ENCODE results near the gene PNPLA8. TPM values are rescaled to one million over a fixed set of nuclear protein-coding genes. Genes with fewer than 3 reads are reported as not detected.

Gene PNPLA8
- total RNA-seq, 1 donor from 2014 or later, result 12.1 TPM

DNA sequence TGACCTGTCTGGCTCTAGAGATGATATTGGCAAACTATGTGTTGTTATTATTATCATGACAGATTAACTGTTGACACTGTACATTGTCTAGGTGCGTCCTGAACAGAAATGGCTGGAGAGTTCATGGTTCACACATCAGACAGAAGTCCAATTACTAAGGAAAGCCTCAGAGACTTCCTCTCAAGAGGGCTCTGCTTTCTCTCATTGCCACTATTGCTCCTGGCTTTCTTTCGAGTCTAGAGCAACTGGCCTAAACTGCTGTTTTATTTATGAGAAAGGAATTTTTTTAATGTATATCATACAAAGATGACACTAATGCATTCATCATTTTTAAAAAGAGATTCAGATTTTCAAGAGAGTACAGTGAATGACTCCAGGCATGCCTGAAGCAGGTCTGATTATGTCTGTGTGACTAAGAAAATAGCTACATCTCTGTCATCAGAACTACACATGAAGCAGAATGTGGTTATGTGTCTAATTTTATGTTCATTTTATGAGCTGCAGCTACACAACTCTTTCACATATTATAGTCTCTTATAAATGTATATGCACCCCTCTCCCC is 100.1 kb downstream of the PNPLA8 start:
- Mint-ChIP-seq H3K36me3 (ENCODE audit: low read depth) (no peaks in the 10 kb centered on the region), H3K4me1 (peaks cover 41% of the 10 kb centered on the region), H3K27ac (ENCODE audit: unreplicated experiment) (no peak overlapping the region), H3K4me3 (no peak overlapping the region), H3K27me3 (ENCODE audit: low read depth) (no peaks in the 10 kb centered on the region), H3K9me3 (no peaks in the 10 kb centered on the region)
- TF ChIP-seq, protein P1, sequence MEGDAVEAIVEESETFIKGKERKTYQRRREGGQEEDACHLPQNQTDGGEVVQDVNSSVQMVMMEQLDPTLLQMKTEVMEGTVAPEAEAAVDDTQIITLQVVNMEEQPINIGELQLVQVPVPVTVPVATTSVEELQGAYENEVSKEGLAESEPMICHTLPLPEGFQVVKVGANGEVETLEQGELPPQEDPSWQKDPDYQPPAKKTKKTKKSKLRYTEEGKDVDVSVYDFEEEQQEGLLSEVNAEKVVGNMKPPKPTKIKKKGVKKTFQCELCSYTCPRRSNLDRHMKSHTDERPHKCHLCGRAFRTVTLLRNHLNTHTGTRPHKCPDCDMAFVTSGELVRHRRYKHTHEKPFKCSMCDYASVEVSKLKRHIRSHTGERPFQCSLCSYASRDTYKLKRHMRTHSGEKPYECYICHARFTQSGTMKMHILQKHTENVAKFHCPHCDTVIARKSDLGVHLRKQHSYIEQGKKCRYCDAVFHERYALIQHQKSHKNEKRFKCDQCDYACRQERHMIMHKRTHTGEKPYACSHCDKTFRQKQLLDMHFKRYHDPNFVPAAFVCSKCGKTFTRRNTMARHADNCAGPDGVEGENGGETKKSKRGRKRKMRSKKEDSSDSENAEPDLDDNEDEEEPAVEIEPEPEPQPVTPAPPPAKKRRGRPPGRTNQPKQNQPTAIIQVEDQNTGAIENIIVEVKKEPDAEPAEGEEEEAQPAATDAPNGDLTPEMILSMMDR (conservative IDR thresholded peaks at IDR 0.05), result no peak
- no peak for DNase-seq (ENCODE audit: low read depth, low spot score)

DNA sequence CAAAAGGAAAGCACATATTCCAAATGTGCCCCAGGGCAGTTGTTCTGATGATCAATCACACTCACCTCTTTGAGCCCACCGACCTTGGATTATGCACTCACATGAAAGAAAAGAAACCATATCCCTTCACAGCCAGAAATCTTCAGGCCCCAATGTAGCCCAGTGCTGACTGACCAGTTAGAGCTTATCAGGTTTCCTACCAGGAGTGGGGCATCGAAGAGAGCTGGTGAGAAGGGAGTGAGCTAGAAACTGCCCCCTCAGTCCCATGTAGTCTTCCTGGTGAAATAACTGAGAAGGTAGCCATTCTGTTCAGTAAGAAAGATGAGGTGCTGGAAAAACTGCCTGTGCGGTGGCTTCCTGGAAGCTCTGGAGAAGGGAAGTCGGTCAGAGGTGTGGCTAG is 101.9 kb downstream of the PNPLA8 start:
- DNase-seq (ENCODE audit: low read depth, low spot score), result no peak
- Mint-ChIP-seq H3K4me3 (no peak overlapping the region), H3K9me3 (no peaks in the 10 kb centered on the region), H3K4me1 (peaks cover 38% of the 10 kb centered on the region), H3K27me3 (ENCODE audit: low read depth) (no peaks in the 10 kb centered on the region), H3K36me3 (ENCODE audit: low read depth) (no peaks in the 10 kb centered on the region), H3K27ac (ENCODE audit: unreplicated experiment) (no peak overlapping the region)
- TF ChIP-seq, protein P1 (conservative IDR thresholded peaks at IDR 0.05), result no peak

DNA sequence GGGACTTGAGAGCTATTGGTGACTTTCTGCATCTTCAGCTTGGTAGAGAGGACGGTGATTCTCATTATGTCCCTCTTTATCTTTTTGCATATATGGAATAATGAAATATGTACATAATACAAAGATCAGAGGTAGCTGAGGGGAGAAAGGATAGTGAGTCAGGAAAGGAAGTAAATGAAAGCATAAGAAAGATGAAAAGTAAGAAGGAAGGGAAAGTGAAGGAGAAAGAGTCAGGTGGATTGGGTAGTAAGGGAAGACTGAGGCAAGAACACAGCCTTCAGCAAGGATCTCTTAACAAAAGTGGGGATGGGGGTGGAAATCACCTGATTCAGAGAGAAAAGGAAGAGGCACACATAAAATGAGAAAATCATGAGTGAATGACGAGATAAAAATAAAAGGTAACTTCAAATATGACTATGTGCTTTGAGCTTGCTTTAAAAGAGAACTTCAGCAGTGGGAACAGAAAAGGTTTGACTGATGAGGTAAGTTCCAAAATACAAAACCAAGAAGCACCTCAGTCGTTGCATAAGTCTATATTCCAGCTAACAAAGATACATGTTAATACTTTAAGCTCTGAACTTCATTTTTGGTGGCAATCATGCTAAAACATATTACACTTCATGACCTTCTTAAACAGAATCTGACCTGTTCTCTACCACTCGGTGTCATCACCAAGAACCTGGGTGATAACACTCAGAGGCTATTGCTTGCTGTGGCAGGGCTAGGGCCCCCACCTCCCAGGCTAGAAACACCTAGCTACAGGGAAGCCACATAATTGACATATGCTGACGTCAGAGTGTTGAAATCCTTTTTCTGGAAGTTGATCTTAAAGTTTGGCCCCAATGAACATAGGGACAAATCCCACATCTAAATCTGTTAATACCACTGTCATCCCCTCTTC is 102.6 kb downstream of the PNPLA8 start:
- Mint-ChIP-seq H3K4me1 (peaks cover 37% of the 10 kb centered on the region), H3K27ac (ENCODE audit: unreplicated experiment) (no peak overlapping the region), H3K36me3 (ENCODE audit: low read depth) (no peaks in the 10 kb centered on the region), H3K27me3 (ENCODE audit: low read depth) (no peaks in the 10 kb centered on the region), H3K9me3 (no peaks in the 10 kb centered on the region), H3K4me3 (no peak overlapping the region)
- TF ChIP-seq, protein P1 (conservative IDR thresholded peaks at IDR 0.05), result no peak
- DNase-seq (ENCODE audit: low read depth, low spot score), result no peak

DNA sequence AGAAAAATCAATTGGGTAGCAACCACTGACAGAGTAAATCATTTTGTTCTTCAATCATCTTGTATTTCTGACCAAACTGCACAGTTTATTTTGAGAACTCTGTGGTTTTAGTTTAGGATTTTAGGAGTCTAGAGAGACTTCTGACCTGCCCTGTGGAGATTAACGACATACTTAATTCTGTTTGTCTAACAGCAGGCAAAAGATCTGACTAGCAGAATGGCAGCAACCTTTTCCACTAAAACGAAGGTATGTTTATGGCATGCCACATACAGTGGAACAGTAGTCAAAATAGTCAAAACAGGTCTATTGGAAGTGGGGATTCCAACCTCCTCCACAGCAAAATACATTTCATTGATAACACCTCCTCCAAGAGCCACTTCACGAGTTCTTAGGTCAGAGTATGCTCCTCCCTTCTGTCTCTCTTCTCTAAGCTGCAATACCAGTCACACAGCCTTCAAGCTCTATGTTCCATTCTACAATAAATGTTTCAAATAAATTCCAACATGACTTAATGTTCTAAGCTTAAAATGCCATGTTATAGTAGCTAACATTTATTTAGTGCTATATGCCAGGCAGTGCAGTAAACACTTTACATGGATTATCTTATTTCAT is 104.1 kb downstream of the PNPLA8 start:
- Mint-ChIP-seq H3K36me3 (ENCODE audit: low read depth) (no peaks in the 10 kb centered on the region), H3K4me3 (no peak overlapping the region)

More for the DNA sequence above, 104.1 kb downstream of the PNPLA8 start:
- no peak for DNase-seq (ENCODE audit: low read depth, low spot score)
- no peaks in the 10 kb centered on the region for H3K9me3 Mint-ChIP-seq
- H3K4me1 Mint-ChIP-seq, result peaks cover 31% of the 10 kb centered on the region
- TF ChIP-seq, protein P1 (conservative IDR thresholded peaks at IDR 0.05), result no peak
- no peaks in the 10 kb centered on the region for H3K27me3 Mint-ChIP-seq (ENCODE audit: low read depth)
- no peak overlapping the region for H3K27ac Mint-ChIP-seq (ENCODE audit: unreplicated experiment)

Other genes starting within 250 kb of the PNPLA8 start
- 33.2 and 35.0 TPM in 2 replicates for gene NRCAM, start 69.7 kb downstream of the PNPLA8 start, total RNA-seq
- 28.2 and 31.9 TPM in 2 replicates for gene THAP5, start 43.6 kb upstream of the PNPLA8 start, total RNA-seq
- gene DNAJB9, start 43.7 kb upstream of the PNPLA8 start, total RNA-seq, result 9.5 and 10.0 TPM in 2 replicates